Stimulated activated CD8-positive, alpha-beta memory T cell treated with anti-CD3 and anti-CD28 coated beads, Interleukin-7, amount 100 ng/mL, for 1 hour (primary cell): ENCODE measurements around the gene STK4.

ENCODE experiments used
- DNase-seq, 2 donors: peaks; one replicate each; pipeline ENCODE4 v3.0.0-alpha.2; 2020; ENCODE audit warnings: low read depth in 2 of 2

The STK4 gene

DNA sequence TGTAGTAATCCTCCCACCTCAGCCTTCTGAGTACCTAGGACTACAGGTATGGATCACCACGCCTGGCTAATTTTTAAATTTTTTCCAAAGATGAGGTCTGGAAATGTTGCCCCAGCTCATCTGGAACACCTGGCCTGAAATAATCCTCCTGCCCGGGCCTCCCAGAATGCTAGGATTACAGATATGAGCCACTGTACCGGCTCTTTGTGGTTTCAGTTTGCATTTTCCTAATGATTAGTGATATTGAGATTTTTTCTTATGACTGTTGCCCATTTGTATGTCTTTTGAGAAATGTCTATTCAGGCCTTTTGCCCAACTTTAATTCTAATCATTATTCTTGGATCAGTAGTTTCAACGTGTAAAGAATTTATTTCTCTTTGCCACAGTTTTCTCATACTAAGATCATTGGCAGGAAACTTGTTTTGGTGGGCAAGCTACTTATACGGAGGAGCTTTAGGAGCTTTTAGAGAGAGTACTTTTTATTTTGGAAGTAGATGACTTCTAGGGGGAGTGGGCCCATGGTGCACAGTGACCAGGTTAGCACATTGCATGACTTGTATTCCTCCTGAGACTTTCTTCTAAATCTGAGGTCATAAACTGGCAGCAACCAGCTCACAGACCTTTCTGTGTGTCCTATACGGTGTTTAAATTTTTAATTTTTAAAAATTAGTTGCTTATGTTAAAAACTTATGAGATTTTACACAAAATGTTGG lies 62.3 kb downstream of the STK4 start:
- no peak for DNase-seq

DNA sequence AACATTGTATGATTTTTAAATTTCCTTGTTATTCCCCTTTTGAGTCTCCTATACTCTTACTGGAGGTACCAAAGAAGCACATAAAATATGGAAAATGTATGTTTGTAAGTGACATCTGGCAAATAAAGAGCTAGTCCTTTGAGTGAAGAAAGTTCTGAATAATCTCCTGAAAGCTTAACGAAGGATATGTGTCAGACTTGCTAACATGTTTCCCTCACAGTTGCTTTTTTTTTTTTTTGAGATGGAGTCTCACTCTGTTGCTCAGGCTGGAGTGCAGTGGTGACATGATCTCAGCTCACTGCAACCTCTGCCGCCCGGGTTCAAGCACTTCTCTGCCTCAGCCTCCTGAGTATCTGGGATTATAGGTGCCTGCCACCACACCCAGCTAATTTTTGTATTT lies 63.6 kb downstream of the STK4 start:
- DNase-seq = no peak

DNA sequence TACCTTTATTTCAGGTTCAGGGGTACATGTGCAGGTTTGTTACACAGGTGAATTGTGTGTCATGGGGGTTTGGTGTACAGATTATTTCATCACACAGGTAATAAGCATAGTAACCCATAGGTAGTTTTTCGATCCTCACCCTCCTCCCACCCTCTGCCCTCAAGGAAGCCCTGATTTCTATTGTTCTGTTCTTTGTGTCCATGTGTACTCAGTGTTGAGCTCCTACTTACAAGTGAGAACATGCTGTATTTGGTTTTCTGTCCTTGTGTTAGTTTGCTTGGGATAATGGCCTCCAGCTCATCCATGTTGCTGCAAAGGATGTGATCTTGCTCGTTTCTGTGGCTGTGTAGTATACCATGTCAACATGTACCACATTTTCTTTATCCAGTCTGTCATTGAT lies 66.0 kb downstream of the STK4 start:
- DNase-seq = no peak

DNA sequence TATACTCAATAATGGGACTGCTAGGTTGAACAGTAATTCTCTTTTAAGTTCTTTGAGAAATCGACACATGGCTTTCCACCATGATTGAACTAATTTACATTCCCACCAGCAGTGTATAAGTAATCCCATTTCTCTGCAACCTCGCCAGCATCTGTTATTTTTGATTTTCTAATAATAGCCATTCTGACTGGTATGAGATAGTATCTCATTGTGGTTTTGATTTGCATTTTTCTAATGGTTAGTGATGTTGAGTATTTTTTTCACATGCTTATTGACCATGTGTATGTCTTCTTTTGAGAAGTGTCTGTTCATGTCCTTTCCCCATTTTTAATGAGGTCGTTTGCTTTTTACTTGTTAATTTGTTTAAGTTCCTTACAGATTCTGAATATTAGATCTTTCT lies 66.5 kb downstream of the STK4 start:
- no peak for DNase-seq

DNA sequence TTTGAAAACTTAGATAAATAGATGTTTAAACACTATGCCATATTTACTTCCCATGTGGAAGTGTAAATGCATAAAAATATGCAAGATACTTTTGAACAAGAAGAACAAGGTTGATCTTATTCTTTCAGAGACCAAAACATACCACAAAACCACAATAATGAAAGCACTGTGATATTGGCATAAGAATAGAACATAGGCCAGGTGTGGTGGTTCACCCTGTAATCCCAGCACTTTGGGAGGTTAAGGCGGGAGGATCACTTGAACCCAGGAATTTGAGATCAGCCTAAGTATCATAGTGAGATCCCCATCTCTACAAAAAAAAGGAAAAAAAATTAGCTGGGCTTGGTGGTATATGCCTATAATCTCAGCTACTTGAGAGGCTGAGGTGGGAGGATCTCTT lies 68.1 kb downstream of the STK4 start:
- DNase-seq = no peak

DNA sequence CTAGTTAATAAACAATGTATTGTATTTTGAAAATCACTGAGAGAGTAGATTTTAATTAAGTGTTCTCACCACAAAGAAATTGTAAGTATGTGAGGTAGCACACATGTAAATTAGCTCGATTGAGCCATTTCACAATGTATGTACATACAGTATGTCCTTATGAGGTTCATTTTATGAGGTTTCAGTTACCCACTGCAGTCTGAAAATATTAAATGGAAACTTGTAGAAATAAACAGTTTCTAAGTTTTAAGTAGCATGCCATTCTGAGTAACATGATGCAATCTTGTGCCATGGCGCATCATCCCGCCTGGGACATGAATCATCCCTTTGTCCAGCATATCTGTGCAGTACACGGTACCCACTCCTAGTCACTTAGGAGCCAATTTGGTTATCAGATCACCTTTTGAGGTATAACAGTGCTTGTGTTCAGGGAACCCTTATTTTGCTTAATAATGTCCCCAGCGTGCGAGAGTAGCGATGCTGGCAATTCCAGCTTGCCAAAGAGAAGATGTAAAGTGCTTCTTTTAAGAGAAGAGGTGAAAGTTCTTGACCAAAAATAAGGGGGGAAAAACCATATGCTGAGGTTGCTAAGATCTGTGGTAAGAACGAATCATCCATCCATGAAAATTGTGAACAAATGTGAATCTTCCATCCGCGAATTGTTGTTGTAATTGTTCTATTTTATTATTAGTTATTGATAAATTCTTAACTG lies 69.9 kb downstream of the STK4 start:
- no peak for DNase-seq

DNA sequence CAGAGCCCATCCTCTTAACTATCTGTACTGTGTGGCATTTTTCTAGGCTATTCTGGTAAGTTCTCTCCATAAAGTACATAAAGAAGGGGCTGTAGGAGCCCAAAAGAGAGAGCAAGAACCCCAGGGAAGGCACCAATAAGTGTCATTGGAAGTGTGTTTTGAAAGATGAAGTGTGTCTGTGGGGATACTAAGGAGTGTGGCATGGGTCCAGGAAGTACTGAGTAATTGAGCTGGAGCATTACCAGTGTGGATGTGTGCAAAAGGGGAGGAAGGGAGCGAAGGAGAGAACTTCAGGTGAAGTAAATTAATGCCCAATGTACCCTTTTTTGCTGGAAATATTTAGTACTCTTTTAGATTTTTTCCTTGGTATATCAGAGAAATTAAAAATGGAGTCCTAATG lies 70.7 kb downstream of the STK4 start:
- DNase-seq = no peak

DNA sequence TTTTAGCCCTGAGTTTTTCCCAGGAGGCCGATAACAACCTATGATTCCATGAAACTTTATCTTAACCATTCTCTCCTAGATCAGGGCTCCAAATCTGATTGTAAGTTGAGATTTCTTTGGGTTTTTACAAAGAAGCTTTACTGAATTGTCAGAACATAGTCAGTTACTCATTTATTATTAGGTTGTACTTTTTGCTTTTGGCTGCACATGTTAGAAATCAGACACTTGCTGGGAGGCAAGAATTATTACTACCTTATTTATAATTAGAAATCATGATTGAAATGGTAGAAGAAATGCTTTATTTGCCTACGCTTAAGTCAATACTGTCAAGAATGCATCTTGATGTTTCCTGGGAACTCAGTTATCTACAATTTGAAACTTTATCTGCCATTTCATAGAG lies 71.3 kb downstream of the STK4 start:
- no peak for DNase-seq

DNA sequence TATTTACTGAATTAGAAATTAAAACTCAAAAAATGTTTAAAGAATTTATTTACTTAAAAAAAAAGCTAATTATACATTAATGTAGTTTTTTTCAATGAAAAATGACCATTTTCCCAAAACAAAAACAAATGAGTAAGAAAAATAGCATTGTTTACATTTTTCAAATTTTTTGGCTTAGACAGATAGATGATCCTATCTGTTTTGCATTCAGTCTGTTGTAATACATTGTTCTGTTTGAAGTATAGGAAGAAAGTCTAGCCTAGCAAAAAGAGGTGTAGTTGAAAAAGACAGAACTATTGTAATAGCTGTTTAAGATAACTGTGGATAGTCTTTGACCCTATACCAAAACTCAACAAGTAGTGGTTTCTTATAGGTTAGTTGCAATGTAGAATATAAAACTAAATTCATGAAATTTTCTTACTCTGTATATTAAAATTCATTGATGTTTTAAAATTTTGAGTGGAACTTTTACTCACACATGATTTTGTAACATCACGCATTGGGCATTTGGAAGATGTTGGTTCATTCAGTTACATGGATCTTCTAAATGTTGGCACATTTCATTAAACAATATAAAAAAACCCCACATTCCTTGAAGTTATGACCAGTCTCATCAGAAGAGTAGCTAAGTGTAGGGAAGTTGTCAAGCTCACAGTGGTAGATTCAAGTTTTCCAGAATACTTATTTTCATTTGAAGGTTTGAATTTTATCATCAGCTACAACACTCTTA lies 72.6 kb downstream of the STK4 start:
- DNase-seq = no peak

DNA sequence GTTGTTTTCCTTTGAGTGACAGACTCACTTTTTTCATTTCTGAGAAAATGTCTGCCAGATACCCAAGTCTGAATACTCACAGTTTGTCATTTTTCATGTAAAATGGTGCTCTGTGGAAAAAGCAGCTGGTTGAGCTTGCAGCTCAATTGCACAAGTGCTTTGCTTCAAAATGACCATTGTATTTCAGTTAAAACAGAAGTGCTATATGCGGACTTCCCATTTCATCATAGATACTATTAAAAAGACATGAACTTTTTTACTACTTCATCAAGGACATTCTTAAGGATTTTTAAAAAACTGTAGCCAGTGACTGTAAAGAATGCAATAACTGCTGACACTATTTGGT lies 73.1 kb downstream of the STK4 start:
- no peak for DNase-seq

DNA sequence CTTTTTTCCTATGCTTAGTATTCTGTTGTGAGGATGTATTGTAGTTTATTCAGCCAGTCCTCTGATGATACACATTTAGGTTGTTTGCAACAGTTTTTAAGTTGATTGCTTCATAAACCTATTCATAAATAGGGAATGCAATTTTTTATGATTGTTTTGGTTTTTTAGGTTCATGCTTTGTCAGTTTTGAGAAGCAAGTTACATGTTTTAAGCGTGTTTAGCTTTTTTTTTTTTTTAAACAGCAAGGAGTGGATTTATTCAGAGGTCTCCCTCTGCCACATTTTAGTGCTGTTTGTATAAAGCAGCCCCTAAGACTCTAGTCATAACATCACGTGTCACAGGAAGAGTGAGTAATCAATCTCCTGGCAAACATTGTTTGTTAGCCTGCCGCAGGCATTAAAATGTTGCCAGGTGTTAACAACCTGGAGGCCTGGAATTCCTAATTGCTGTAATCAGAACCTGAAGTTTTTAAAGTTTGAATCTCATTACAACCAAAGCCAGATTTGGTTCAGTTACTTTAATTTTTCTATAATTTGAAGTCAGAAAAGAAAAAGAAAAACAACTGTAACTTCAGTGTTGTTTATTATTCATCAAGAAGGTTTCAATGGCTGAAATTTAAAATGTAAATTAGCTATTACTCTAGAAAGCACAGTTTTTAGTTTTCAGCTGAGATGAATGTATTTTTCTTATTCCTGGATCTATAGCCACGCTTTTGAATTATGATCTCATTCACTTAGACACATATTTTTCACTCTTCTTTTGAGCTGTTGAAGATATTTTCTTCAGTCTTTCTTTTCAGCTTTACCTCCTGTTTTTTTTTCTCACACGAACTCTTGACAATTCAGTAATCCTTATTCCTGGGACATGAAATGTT lies 75.4 kb downstream of the STK4 start:
- DNase-seq = no peak

DNA sequence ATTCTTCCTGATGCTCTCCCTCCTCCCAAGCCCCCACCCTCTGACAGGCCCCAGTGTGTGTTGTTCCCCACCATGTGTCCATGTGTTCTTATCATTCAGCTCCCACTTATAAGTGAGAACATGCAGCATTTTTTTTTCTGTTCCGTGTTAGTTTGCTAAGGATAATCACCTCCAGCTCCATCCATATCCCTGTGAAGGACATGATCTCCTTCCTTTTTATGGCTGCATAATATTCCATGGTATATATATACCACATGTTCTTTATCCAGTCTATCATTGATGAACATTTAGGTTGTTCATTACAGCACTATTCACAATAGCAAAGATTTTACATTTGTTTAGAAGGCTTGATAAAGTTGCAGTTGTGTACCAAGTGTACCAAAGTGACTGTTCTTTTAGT lies 76.7 kb downstream of the STK4 start:
- DNase-seq = no peak

DNA sequence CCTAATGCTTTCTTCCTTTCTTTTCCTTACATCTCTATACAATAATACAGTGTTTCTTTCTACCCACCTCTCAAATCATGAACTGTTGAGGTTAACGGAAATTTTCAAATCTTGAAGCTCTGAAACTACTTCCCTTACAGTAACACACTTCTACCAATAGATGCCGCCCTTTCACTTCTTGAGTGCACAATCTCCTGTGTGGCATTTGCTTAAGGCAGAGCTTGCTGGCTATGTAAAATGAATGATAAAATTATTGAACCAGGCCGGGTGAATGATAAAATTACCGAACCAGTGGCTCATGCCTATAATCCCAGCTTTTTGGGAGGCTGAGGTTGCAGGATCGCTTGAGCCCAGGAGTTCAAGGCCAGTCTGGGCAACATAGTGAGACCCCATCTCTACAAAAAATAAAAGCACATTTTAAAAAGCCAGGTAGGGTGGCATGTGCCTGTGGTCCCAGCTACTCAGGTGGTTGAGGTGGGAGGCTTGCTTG lies 77.8 kb downstream of the STK4 start:
- no peak for DNase-seq

DNA sequence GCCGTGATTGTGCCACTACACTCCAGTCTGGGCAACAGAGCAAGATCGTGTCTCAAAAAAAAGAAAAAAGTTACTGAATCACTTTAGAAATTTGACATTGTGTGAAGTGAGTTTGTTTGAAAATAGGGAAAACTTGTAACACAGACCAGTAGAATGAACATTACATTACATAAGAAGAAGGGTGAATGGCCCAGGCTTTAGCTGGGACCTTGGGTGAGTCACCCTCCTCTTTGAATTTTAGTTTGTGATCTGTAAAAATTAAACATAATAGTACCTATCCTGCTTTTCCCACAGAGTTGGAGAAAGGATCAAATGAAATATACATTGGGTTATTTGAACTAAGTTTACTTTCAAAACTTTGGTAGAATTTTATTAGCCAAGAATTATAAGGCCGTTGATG lies 78.3 kb downstream of the STK4 start:
- no peak for DNase-seq

DNA sequence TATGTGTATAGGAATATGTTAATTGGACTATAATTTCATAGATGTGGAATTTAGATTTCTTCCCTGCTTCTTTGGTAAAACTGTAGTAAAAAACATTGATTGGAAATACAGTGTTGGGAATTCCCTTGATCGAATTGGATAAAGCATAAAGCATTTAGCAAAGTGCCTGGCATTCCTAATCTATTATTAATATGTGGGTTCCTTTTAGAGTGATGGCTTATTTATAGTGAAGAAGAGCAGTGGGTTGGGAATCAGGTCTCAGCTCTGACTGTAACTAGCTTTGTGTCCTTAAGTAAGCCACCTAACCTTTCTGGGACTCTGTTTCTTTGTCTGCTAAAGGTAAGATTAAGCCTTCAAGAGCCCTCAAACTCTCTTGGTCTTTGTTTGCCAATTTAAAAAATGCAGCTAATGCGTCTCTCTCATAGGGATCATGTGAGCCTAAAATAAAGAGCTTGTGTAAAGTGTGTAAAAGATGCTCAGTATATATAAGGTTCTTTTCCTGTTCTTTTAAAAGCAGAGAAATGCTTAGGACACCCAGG lies 81.3 kb downstream of the STK4 start:
- DNase-seq = no peak

DNA sequence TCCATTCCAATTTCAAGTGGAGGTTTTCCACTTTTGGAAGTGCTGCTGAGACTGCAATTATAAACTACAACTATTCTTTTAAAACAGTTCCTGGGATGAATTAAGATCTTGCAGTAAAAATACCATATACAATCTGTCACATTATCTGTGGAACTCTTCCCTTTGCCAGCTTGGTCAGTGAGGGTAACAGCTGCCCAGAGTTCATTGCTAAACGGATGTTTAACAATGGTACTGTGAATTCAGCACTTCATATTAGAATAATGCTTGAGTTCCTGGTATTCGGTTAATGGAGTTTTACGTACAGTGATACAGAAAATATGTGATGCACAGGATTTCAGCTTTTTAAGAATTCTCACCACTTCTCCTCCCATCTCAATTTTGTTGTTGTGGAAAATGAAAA lies 83.1 kb downstream of the STK4 start:
- DNase-seq = no peak

DNA sequence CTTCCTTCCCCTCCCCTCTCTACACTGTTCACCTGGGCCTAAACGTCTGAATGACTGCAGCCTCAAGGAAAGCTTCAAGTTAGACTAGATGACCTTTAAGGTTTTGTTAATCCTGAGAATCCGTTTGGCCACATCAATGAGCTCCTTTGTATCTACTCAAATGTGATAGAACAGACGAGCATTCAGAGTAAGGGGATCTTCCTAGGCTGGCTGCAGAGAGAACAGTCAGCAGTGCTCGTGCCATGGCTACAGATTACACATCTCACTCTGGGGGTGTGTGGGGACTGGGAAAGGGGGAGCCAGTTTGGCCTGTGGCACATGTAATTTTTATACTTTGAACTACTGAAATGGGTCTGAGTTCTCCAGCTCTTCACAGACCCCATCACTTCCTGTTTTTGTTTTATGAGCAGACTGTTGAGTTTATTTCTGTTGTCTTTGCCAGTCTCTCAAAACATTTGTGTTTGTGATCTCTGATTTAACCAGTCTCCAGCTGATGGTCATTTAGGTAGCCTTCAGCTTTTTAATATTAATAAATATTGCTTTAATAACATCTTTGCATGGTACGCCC lies 83.7 kb downstream of the STK4 start:
- no peak for DNase-seq

DNA sequence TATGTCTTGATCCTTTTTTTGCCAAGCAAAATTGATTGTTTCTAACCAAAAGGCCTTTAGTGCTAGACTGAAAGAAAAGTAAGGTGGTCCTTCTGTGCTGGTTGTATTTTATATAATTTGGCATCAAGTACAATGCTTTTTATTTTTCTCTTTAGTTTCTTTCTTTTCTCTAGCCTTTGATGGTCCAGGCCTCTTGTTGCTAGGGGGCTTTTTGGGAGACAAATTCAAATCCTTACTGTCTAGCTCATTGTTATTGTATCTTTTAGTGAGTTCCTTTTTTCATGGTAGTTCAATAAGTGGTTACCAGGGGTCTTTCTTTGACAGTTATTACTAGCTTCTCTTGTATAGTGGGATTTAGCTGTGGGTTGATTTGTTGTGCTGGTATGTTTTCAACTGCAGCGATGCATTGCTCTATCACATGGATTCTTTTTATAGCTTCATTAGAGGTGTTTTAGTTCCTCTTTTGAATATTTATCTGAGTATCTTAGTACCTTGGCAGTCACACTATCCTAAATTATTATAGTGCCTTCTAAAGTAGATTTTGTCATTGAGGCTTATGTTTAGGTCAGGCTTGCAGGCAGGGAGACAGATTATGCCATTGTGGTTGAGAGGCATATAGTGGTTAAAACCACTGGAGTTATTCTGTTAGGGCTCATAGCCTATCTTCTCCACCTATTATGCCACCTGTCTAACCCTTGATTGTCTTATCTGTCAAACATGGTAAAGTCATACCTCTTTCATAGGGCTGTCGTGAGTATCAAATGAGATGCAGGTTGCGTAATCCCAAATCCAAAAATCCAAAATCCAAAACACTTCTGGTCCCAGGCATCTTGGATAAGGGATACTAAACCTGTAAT lies 85.1 kb downstream of the STK4 start:
- no peak for DNase-seq

DNA sequence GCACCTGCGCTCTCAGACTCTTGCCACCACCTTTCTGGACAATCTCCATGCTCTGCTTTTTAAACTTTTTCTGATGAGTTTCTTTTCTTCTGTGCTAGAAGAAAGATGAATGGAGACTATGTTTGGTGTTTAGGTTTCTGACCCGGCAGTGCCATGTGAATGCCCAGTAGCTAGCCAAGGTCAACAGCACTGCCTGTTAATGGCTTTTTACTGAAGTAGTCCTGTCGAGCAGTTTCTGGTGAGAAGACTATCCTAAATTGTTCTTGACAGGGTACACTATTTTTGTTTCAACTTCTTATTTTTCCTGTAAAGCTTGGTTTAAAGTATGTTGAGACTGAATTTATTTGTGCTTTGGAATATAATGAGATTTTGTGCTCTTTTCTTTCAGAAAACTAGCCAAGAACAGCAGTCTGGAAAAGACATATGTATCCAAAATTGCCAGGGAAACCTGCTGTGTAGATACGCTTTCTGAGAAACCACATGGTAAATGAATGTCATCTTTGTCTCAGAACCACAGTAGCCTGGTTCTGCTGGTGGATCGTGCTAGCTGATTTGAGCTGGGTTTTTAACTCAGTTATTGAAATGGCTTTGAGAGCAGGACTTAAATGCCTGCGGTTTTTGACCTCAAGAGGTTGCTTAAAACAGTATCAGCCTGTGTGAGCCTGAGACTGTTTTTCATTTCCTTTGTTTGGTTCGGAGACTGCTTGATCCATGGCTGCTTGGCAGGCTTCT lies 86.6 kb downstream of the STK4 start:
- DNase-seq = no peak
